Neural cell (in vitro differentiated cells): ENCODE results near the gene APOC4. TPM values are rescaled to one million over a fixed set of nuclear protein-coding genes. Genes with fewer than 3 reads are reported as not detected.

ENCODE experiments used
- H2AFZ ChIP-seq: fragments of 200-600, 300-800 bp; sonication (generic), shearing (Covaris generic); 2 replicates; pipeline ENCODE4 v1.6.0; 2014; ENCODE audit warnings: low read depth, mild to moderate bottlenecking, antibody characterized with exemption, low read length, moderate library complexity
- H3F3A ChIP-seq: fragments of 200-600 bp; shearing (Covaris generic); 2 replicates; pipeline ENCODE4 v1.6.1; 2016; ENCODE audit warnings: mild to moderate bottlenecking, moderate library complexity, mixed read lengths, antibody characterized with exemption, low read length; ENCODE audit not compliant: insufficient read depth, poor library complexity, severe bottlenecking
- H3K27ac ChIP-seq: fragments of 200-600, 300-800 bp; sonication (generic), shearing (Covaris generic); 2 replicates; pipeline ENCODE4 v1.5.1; 2014; ENCODE audit warnings: mild to moderate bottlenecking, low read length, moderate library complexity
- H3K27me3 ChIP-seq: fragments of 300-800, 200-600 bp; sonication (generic), shearing (Covaris generic); 2 replicates; pipeline ENCODE4 v1.6.0; 2014; ENCODE audit warnings: mild to moderate bottlenecking, low read depth, low read length, moderate library complexity; ENCODE audit not compliant: insufficient read depth
- H3K36me3 ChIP-seq: fragments of 300-800, 200-600 bp; sonication (generic), shearing (Covaris generic); 2 replicates; pipeline ENCODE4 v1.5.1; 2014; ENCODE audit warnings: mild to moderate bottlenecking, antibody characterized with exemption, low read length, moderate library complexity; ENCODE audit not compliant: insufficient read depth
- H3K4me2 ChIP-seq: fragments of 300-800, 200-600 bp; sonication (generic), shearing (Covaris generic); 2 replicates; pipeline ENCODE4 v1.6.0; 2014; ENCODE audit warnings: mild to moderate bottlenecking, low read length
- H3K4me3 ChIP-seq: fragments of 300-800, 200-600 bp; sonication (generic), shearing (Covaris generic); 2 replicates; pipeline ENCODE4 v1.5.1; 2014; ENCODE audit warnings: mild to moderate bottlenecking, low read length, moderate library complexity
- H3K79me2 ChIP-seq: fragments of 200-600 bp; shearing (Covaris generic); replicated peaks from 2 replicates; pipeline ENCODE4 v1.6.0; 2014; ENCODE audit warnings: mild to moderate bottlenecking, low read length, moderate library complexity; ENCODE audit not compliant: insufficient read depth
- H3K9ac ChIP-seq: fragments of 300-800, 200-600 bp; sonication (generic), shearing (Covaris generic); 2 replicates; pipeline ENCODE4 v1.6.1; 2016; ENCODE audit warnings: mild to moderate bottlenecking, low read length, mixed read lengths
- H3K9me2 ChIP-seq: fragments of 200-600 bp; shearing (Covaris generic); 2 replicates; pipeline ENCODE4 v1.6.1; 2016; ENCODE audit warnings: mild to moderate bottlenecking, low read length, mixed read lengths; ENCODE audit not compliant: insufficient read depth
- H3K9me3 ChIP-seq: fragments of 200-600, 300-800 bp; sonication (generic), shearing (Covaris generic); 2 replicates; pipeline ENCODE4 v1.6.1; 2016; ENCODE audit warnings: mild to moderate bottlenecking, mixed run types, low read length, moderate library complexity, mixed read lengths
- H4K20me1 ChIP-seq: fragments of 200-600 bp; shearing (Covaris generic); 2 replicates; pipeline ENCODE4 v1.6.1; 2016; ENCODE audit warnings: mild to moderate bottlenecking, mixed run types; ENCODE audit not compliant: insufficient read depth
- EP300 ChIP-seq: fragments of 450-650 bp; conservative IDR thresholded peaks from 2 replicates; pipeline ENCODE4 v1.6.1; 2014; ENCODE audit warnings: antibody characterized with exemption, mild to moderate bottlenecking, moderate library complexity; ENCODE audit not compliant: poor library complexity, severe bottlenecking
- EZH2 ChIP-seq: fragments of 200-600, 300-800 bp; shearing (Covaris generic), sonication (generic); IDR thresholded peaks from 2 replicates; pipeline ENCODE4 v1.6.1; 2014; ENCODE audit warnings: antibody characterized with exemption, low read length, borderline replicate concordance, mild to moderate bottlenecking; ENCODE audit not compliant: insufficient read depth, poor library complexity, severe bottlenecking
- MXI1 ChIP-seq: fragments of 450-650 bp; conservative IDR thresholded peaks from 2 replicates; pipeline ENCODE4 v1.6.1; 2014; ENCODE audit warnings: antibody characterized with exemption, mild to moderate bottlenecking; ENCODE audit not compliant: poor library complexity, severe bottlenecking
- POLR2AphosphoS5 ChIP-seq: IDR thresholded peaks from 2 replicates; pipeline ENCODE4 v1.6.1; 2012
- RAD21 ChIP-seq: fragments of 450-650 bp; conservative IDR thresholded peaks from 2 replicates; pipeline ENCODE4 v1.6.1; 2014; ENCODE audit warnings: antibody characterized with exemption, mild to moderate bottlenecking, moderate library complexity
- SMC3 ChIP-seq: fragments of 450-650 bp; conservative IDR thresholded peaks from 2 replicates; pipeline ENCODE4 v1.6.1; 2014; ENCODE audit warnings: antibody characterized with exemption, mild to moderate bottlenecking, moderate library complexity; ENCODE audit not compliant: poor library complexity
- TAF1 ChIP-seq: IDR thresholded peaks from 2 replicates; pipeline ENCODE4 v1.6.1; 2012; ENCODE audit warnings: low read depth
- polyA plus RNA-seq: library from polyadenylated mRNA; depleted of rRNA; stranded (reverse); fragments of >200 nt; gene quantifications from 2 replicates; pipeline ENCODE4 v1.2.3, GENCODE V29; 2014
- TF ChIP-seq, protein P1 (sequence below): IDR thresholded peaks from 2 replicates; pipeline ENCODE4 v1.6.1; 2012; ENCODE audit warnings: borderline replicate concordance
- TF ChIP-seq, protein P2 (sequence below): fragments of 450-650 bp; IDR thresholded peaks from 2 replicates; pipeline ENCODE4 v1.5.1; 2014; ENCODE audit warnings: antibody characterized with exemption, mild to moderate bottlenecking, moderate library complexity; ENCODE audit not compliant: poor library complexity, severe bottlenecking

Gene APOC4
- polyA plus RNA-seq, 1 donor from 2014 or later: not detected

GRCh38 chr19:44975444-44975843 is 33.4 kb downstream of the APOC4 start:
- Histone ChIP-seq H3K9me3 (no peaks in the 10 kb centered on the region), H3K4me2 (no peak overlapping the region), H3K36me3 (no peaks in the 10 kb centered on the region), H3K9ac (no peak overlapping the region), H2AFZ (no peak overlapping the region), H3K4me3 (no peak overlapping the region), H3F3A (no peaks in the 10 kb centered on the region), H4K20me1 (no peaks in the 10 kb centered on the region), H3K27ac (no peak overlapping the region), H3K27me3 (no peaks in the 10 kb centered on the region), H3K79me2 (no peaks in the 10 kb centered on the region), H3K9me2 (no peaks in the 10 kb centered on the region)
- TF ChIP-seq POLR2AphosphoS5 (no peak), EZH2 (no peak), RAD21 (no peak), MXI1 (no peak), EP300 (no peak), TAF1 (no peak), SMC3 (no peak)
- TF ChIP-seq, protein P1, sequence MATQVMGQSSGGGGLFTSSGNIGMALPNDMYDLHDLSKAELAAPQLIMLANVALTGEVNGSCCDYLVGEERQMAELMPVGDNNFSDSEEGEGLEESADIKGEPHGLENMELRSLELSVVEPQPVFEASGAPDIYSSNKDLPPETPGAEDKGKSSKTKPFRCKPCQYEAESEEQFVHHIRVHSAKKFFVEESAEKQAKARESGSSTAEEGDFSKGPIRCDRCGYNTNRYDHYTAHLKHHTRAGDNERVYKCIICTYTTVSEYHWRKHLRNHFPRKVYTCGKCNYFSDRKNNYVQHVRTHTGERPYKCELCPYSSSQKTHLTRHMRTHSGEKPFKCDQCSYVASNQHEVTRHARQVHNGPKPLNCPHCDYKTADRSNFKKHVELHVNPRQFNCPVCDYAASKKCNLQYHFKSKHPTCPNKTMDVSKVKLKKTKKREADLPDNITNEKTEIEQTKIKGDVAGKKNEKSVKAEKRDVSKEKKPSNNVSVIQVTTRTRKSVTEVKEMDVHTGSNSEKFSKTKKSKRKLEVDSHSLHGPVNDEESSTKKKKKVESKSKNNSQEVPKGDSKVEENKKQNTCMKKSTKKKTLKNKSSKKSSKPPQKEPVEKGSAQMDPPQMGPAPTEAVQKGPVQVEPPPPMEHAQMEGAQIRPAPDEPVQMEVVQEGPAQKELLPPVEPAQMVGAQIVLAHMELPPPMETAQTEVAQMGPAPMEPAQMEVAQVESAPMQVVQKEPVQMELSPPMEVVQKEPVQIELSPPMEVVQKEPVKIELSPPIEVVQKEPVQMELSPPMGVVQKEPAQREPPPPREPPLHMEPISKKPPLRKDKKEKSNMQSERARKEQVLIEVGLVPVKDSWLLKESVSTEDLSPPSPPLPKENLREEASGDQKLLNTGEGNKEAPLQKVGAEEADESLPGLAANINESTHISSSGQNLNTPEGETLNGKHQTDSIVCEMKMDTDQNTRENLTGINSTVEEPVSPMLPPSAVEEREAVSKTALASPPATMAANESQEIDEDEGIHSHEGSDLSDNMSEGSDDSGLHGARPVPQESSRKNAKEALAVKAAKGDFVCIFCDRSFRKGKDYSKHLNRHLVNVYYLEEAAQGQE: no peak
- TF ChIP-seq, protein P2, sequence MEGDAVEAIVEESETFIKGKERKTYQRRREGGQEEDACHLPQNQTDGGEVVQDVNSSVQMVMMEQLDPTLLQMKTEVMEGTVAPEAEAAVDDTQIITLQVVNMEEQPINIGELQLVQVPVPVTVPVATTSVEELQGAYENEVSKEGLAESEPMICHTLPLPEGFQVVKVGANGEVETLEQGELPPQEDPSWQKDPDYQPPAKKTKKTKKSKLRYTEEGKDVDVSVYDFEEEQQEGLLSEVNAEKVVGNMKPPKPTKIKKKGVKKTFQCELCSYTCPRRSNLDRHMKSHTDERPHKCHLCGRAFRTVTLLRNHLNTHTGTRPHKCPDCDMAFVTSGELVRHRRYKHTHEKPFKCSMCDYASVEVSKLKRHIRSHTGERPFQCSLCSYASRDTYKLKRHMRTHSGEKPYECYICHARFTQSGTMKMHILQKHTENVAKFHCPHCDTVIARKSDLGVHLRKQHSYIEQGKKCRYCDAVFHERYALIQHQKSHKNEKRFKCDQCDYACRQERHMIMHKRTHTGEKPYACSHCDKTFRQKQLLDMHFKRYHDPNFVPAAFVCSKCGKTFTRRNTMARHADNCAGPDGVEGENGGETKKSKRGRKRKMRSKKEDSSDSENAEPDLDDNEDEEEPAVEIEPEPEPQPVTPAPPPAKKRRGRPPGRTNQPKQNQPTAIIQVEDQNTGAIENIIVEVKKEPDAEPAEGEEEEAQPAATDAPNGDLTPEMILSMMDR: no peak

DNA sequence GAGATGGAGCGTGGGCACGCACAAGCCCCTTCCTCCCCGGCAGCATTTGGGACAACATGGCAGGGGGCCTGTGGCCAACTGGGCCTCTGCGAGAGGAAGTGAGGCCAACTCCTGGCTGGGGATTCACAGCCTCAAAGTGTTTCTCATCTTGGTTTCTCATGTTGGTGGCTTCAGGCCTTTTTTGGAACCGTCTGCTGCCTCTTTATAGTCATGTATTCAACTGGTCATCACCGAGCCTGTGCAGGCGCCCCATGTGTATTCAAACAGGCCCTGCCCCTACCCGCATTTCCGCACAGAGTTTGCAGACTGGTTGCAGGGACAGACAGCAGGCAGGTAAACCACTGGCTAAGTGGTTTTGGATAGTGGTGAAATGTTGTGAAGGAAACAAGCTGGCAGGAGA is 42.0 kb downstream of the APOC4 start:
- no peaks in the 10 kb centered on the region for H4K20me1 ChIP-seq
- no peaks in the 10 kb centered on the region for H3K9me2 ChIP-seq
- no peak overlapping the region for H3K9ac ChIP-seq
- H3F3A ChIP-seq: no peaks in the 10 kb centered on the region
- no peak overlapping the region for H2AFZ ChIP-seq
- H3K27ac ChIP-seq: no peak overlapping the region
- no peaks in the 10 kb centered on the region for H3K9me3 ChIP-seq
- TF ChIP-seq POLR2AphosphoS5 (no peak), MXI1 (no peak), SMC3 (no peak), TAF1 (no peak), EZH2 (no peak), EP300 (no peak)
- TF ChIP-seq, protein P1: no peak
- TF ChIP-seq, protein P2: no peak
- H3K27me3 ChIP-seq: no peaks in the 10 kb centered on the region
- no peak overlapping the region for H3K4me2 ChIP-seq
- no peaks in the 10 kb centered on the region for H3K36me3 ChIP-seq
- H3K79me2 ChIP-seq: no peaks in the 10 kb centered on the region
- H3K4me3 ChIP-seq: no peak overlapping the region
